Erythroblast (primary cell): ENCODE measurements around the gene NBEA.

Source experiments
- GATA1 ChIP-seq: IDR thresholded peaks from 2 replicates; pipeline ENCODE4 v1.6.1; 2011; ENCODE audit warnings: low read depth, mild to moderate bottlenecking, control low read depth, low read length, moderate library complexity
- POLR2A ChIP-seq: IDR thresholded peaks from 2 replicates; pipeline ENCODE4 v1.6.1; 2011; ENCODE audit warnings: mild to moderate bottlenecking, low read length

- TF ChIP-seq POLR2A (no peak), GATA1 (no peak)
Observed at GRCh38 chr13:35279500-35279899, 337.4 kb downstream of the NBEA start.
